ENCODE results near the gene ALDH1A1.
"Not testable (repeated sequence)": the region's sequence is repeated elsewhere in the genome, so short reads cannot be mapped to it uniquely, and the experiment has no call there.

The ALDH1A1 gene

DNA sequence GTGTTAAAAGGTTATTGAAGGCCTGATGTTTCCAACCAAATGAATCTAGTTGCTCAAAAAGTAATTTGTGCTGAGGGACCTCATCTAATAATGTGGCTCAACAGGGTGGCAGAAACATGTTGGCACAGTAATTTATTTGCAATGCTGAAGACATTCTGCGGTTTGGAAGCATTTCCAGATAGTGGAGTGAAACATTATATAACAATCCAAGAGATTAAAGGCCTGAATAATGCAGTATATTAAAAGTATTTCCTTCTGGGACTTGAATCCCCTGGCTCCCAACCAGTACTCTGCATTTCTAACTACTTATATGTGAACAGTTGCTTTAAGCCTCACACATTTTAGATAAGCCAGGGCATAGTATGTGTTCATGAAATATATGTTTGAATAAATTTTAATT lies 25.9 kb upstream of the ALDH1A1 start:
- no peak for DNase-seq

DNA sequence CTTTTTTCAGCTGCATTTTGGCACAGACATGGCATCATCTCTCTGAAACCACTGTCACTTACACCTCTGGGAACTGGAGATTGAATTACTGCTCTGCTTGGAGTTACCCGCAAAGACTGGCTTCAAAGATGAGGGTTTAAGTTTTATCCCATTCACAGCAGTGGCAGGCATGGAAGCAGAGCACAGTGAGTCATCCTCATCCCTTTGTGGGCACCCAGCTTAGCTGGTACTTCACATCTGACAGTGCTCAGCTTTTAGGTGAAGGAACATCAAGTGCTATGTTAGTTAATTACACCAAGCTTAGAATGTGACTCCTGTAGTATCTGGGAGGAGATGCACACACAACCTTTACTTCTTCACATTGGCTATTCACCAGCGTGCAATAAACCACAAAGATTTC lies 24.8 kb upstream of the ALDH1A1 start:
- no peak for DNase-seq

DNA sequence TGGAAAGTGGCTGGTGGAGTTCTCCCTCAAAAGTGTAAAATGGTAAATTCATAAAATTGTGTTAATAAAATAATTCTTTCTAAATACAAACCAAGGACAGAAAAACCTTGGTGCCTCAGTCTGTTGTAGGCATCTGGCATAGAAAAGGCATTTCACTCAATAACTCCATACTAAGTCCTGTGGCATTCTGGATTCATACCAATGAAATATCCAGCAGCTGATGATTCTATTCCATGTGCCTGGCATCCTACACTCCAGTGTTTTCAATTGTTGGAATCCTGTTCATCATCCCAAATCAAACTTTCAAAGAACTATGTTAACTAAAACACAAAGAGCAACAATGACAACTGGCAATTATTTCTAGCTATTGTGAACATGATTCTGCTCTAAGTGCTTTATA lies 21.6 kb upstream of the ALDH1A1 start:
- no peak for DNase-seq

DNA sequence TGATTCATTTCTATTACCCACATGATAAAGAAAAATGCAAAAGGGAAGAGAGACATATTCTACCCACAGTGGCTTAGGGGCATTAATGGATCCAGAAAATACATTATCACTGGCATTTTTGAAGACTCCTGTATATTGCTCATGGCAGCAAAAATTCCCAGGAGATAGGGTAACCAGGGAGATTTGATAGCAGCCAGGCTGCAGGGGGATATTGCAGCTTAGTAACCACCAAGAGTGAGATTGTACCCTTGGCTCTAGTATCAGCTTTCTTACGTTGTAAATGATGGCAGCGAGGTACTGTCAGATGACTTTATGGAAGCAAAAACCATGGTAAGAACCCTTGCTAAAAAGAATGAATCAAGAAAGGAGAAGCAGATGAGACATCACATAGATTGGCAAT lies 19.8 kb upstream of the ALDH1A1 start:
- DNase-seq = no peak

DNA sequence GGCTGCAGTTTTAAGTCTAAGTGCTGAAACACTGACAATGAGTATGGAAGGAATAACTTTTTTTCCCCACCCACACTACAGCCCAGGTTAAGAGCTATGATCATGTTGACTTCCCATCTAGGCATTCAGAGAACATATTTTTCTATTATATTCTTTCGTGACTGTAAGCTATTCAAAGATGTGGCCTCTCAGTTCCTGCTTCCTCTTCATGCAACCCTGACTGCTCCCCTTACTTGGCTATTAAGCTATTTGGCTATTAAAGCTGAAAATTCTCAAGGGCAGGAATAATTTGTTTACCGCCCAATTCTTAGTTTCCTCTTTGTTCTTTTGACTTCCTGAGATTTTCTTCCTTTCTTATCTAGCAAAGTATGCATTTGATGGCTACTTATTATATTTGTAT lies 18.6 kb upstream of the ALDH1A1 start:
- DNase-seq = no peak

DNA sequence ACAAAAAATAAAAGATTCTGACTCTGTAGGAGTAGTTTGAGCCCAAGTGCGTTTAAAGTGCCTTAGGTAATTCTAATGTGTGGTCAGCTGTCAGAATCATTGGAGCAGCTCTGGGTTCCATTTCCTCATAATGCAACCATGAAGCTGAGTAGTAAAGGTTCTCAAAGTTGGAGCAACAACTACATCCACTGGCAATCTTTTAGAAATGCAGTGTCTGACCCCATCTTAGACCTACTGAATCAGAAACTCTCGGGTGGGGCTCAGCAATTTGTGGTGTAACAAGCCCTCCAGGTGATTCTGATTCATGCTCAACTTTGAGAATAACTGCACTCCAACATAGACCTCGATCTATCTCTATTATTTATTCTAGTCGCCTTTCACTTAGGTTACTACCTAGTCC lies 7.6 kb upstream of the ALDH1A1 start:
- no peak for DNase-seq

DNA sequence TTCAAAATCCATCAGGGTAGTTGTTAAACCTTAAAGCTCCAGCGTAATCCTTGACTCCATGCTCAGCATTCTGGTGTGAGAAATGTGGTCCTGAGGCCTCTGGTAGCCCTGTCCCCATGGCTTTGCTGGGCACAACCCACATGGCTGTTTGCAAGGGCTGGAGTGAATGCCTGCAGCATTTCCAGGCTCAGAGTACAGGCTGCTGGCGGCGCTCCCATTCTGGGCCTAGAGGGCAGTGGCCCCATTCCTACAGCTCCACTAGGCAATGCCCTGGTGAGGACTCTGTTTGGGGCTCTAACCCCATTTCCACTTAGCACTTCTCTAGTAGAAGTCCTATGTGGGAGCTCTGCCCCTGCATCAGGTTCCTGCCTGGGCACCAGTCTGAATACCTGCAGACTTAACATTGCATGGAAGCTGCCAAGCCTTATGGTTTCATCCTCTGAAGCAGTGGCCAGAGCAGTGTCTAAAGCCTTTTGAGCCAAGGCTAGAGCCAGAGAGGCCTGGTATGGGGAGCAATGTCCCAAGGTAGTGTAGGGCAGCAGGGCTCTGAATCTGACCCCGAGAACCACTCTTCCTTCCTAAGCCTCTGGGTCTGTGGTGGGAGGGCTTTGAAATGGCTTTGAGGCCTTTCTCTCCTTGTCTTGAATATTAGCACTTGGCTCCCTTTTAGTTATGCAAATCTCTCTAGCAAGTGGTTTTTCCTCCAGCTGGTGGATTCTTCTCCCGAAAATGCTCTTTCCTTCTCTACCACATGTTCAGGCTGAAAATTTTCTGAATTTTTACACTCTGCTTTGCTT lies 5.8 kb upstream of the ALDH1A1 start:
- DNase-seq = no peak

DNA sequence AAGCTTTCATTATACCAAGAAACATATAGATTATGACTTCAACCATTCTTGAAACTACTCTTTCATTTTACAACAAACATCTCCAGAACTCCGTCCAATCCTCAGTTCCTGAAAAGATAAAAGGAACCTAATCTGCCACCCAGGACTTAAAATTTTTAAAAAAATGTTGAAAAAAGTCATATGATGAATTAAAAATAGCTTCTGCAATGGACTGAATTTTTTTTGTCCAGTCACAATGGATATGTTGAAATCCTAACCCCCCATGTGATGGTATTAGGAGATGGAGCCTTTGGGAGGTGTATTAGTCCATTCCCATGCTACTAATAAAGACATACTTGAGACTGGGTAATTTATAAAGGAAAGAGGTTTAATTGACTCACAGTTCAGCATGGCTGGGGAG lies 2.7 kb upstream of the ALDH1A1 start:
- DNase-seq = no peak

DNA sequence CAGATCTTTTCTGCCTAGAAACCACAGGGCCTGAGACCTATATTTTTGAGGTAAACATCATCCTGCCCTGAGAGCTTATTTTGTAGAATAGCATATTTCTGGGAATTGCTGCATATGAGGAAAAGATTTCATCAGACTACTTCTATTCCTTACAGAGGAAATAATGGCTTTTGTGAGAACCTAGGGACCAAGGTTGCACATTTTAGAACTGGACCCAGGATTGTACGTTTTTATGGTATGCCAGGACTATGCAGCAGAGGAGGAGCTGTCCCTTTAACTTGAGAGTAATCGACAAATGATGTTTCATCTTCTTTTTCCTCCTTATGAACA lies 2.2 kb upstream of the ALDH1A1 start:
- no peak for DNase-seq

DNA sequence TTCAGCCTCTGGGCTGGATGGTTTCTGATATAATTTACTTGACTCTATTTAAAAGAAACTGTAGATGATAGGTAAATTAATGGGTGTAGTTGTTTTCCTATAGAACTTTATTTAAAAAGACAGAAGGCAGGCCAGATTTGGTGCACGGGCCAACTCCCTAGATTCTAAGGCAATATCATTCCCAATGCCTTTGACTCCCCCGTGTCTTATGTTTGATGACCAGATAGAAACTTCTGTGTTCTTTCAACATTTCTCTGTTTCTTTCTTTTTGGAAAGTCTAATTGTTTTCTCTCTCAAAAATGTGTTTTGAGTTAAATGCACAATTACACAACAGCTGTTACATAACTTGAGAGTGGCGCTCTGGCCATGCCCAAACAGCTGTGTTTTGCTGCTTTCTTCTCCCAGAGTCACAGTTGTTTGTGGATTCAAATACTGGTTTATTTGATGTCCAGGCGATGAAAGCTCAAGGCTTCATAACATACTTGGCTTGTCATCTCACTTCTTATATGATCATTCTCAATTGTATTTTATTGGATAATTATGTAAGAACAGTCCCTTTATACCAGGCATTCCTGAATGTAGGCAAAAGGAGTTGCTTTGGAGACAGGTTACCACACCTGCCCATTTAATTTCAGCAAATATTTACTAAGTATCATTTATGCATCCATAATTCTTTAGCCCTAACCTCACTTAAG lies 1.7 kb upstream of the ALDH1A1 start:
- no peak for DNase-seq

DNA sequence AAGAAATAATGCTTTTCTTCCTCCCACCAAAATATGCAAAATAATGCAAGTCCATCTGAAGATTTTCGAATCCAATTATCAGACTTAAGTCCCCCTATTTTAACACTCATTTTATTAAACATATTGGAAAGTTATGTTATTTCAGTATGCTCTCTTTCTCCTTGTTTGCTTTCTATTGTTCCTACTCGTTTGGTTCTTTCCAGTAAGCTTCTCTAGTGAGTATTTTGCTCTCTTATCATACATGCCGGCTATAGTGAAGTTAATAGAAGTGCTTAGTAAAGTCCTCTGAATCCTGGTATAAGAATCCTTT lies 517 bp downstream of the ALDH1A1 start:
- no peak for DNase-seq

DNA sequence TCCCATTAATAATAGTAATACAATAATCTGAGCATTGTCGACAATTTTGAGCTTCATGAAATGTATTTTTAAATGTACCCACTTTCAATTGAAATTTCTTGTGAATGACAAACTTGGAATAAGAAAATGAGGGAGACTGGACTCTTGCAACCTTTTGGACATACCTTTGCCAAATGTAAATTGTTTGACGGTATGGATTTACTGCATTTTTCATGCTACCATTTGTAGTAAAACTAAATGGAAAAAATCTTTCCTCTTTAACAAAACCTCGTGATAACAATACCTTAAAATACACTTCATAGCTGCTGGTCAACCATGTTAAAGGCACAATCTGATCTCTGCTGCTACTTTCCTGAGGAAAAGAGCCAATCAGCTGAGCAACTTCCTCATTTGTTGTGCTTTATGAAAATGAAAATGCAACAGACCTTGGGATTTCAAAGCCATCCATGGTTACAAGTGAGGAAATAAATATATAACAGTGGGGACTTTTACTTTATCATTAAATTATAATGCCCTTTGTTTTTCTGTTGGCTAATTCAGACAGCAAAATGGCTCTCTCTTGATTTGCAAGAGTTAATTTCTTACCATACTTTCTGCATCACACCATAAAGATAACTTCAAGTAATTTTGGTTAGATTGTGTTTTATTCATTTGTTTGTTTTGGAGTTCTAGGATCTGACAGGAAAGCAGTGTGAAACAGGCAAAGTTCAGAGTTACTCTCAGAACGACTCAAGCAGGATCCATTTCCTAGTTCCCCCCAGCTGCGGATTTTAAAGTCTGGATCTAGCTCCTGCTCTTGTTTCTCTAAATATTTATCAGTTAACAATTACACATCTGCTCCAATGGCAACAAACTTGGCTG lies 1.1 kb downstream of the ALDH1A1 start:
- no peak for DNase-seq

DNA sequence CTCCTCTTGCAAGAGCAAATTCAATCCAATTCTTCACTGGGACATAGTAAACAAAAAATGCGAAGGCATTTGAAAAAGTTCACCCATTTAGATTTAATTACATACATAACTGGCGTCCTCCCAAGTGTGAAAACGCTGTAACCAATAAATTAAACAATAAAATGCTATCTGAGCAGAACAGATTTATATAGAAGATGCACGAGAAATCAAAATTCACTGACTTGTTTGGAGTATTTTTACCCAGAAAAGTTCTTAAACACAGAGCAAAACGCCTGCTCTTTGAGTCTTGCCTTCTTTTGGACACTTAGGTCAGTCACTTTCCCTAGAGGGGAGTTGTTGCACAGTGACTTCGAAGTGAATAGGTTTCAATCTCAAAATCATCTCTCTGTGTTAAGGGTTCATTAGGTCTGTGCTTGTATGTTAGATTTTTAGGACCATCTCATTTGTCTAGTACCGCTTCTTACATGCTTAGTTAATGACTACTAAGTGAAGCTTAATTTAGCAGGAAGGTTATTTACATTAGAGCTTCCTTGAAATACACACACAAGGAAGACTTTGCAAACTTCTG lies 1.9 kb downstream of the ALDH1A1 start:
- DNase-seq = no peak

DNA sequence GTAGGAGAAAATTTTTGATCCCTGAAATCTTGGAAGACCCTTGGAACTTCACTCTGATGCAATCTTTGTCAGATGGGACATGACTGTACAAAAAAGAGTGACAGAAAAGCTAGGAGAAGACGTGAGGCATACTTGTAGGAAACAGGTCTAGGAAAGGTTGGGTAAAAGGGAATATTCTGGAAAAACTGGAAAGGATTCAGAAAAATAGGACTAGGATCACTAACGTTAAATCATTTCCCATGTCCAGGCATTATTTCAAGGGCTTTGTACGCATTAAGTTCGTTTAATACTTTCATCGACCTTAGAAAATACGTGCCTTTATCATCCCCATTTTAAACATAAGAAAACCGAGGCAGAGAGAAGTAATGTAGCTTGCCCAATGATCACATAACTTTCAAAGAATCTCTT lies 2.9 kb downstream of the ALDH1A1 start:
- no peak for DNase-seq

DNA sequence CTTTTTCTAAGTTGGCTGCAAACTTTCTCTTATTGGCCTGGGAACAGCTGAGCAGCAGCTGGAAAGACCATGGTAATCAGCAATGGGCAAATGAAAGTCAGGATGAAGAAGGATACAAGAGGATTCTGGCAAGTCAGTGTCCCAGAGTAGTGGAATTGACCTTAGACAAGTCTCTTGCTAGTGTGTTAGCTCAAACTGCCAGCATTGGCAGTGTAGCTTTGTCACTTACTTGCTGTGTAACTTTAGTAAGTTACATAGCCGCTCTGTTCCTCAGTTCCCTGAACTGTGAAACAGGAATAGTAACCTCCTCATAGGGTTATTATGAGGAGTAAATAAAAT lies 3.6 kb downstream of the ALDH1A1 start:
- DNase-seq = no peak

DNA sequence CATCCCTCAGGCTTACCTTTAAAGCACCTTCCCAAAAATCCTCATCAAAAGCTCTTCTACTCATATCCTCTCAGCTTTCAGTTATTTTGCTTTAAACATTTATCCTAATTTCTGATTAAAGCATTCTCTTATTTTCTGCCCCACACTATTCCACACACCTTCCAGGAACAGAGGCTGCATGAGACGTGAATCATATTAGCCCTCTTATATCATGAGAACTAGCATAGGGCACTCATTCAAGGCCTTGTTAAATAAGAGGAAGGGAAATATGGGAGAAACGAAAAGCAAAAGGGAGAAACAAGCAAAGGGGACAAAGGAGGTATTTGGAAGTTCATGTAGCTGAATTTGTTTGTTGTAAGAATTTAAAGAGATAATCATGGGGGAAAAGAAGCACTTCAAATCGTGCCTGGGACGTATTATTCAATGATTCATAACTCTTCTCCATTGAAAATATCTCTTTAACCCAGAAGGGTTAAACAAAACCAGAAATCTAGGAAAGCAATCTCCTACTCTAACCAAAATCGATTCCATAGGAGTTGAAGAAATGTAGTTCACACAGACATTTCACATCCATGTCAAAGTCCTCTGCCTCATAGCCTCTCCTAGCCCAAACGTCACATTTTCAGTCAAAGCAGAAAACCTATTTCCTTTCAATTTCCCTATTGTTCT lies 4.1 kb downstream of the ALDH1A1 start:
- no peak for DNase-seq

DNA sequence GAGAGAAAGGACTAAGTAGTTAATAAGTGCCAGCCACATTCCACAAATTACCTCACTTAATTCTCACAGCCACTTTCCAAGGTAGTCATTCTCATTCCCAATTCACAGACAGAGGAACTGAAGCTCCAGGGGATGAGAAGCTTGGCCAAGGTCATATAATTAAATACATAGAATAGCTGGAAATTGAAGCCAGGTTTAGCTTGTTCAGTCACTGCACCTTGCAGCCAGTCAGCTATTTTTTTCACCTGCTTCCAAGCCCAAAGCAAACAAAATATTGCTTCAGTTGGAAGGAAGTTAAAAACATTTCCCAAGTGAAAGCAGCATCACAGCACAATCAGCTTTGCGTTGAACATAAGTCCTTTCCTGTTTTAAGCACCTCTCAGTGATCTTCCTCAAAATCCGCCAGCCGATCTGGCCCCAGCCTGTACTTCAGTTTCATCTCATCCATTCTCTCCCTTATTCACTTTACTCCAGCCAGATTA lies 4.8 kb downstream of the ALDH1A1 start:
- no peak for DNase-seq

DNA sequence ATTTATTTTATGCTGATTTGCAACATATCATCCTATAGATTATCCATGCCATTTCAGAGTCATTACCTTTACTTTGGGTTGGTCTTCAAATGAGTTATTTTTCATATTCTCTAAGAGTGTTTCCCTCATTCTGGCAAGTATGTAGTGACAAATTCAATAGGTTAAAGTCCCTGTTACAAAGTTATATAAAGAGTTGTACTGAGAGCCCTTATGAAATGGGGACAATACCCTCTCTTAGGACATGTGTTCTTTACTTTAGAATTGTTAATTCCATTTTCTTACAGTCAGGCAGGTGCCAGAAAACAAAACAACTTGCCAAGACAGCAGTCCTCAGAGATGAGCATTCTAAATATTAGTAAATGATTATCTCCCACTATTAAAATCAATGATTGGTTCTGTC lies 6.0 kb downstream of the ALDH1A1 start:
- no peak for DNase-seq

DNA sequence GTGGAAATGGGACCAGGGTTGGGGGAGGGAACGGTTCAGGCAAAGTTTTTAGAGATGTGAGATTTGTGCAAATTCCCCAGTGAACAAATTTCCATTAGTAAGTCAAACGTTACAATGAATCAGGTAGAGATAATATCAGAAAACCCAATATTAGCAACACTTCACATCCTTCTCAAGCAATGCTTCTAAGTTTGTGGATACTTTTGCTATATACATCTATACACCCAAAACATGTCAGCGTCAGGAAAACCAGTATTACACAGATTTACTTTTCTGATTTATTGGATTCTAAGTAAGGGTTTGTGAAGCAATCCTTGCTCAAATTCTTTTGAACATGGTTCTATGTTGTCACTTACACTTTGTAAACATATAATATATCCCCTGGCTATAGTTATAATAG lies 6.5 kb downstream of the ALDH1A1 start:
- DNase-seq = no peak

DNA sequence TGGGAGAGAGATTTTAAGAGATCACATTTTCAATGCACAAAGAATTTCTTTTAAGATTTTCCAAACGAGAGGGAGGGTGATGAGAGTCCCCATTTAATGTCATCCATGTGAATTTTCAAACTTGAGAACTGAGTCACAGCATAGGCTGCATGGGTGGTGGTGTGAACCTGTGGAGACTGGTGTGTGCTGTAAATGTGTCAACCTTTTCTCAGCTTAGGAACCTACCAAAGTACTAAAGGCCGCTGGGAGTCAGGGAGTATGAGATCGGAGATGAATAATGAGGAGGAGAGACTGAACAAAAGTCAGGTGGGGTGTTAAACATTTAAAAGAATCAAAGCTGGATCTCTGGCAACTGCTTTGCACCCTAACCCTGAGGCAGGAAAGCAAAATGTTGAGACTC lies 7.5 kb downstream of the ALDH1A1 start:
- DNase-seq = no peak

DNA sequence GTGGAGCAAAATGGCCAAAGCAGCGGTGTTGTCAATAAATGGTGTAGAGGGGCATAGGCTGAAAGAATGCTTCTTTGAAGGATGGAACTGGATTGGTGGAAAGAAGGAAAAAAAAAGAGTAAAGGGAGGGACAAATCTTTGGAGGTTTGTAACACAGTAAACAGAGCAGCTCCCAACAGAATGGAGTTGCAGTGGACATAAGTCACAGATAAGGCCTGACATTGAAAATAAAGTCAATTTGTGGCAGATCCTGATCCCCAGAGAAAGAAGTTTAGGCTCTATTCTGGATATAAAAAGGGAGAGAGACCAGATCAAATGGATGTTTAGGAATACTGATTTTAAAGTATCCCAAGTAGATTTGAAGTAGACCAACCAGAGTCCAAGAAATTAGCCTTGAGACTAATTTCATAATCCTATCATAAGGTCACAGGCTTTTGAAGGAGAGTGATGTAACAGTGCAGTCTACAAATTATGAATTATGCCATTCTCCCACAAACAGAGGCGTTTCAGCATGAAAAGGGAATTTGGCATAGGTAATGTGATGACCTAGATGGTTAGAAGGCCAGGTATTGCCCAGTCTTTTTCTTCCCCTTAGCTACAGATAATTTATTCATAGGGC lies 8.9 kb downstream of the ALDH1A1 start:
- DNase-seq = no peak

DNA sequence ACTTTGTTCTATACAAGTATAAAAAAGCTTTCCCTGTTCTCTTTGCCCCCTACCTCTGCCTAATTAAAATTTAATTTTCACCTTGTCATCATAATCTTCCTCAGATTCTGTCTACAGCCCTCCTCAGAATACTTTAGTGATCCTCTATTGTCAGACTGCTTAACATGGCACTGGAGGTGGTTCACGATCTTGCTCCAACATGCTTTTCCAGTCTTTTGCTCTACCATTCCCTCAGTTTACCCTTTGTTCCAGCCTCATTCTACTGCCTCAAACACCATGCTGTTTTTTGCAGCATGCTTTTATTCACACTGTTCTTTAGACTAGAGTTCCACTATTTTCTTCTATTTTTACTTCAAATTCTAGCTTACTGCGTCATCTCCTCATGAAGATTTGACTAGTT lies 10.4 kb downstream of the ALDH1A1 start:
- no peak for DNase-seq

DNA sequence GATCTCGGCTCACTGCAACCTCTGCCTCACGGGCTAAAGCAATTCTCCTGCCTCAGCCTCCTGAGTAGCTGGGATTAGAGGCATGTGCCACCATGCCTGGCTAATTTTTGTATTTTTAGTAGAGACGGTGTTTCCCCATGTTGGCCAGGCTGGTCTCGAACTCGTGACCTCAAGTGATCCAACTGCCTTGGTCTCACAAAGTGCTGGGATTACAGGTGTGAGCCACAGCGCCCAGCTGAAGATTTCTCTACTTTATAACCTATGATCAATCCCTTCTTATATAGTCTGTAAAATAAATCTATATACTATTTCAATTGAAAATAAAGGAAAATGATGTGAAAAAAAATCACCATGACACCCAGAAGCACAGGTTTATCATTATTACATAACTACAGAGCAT lies 13.3 kb downstream of the ALDH1A1 start:
- DNase-seq = not testable (repeated sequence)

Measured in activated naive CD4-positive, alpha-beta T cell (primary cell).